IPS DF 6.9 (cell line): ENCODE results near the gene TRIM24.
A peak's percentile ranks its signal among the peaks of the same experiment; 100 is the strongest.
"Not testable (repeated sequence)": the region's sequence is repeated elsewhere in the genome, so short reads cannot be mapped to it uniquely, and the experiment has no call there.

Experiments used
- DNase-seq: peaks from one replicate; pipeline ENCODE4 v3.0.0-alpha.2; 2013; ENCODE audit warnings: low read depth, low spot score
- H3K27ac ChIP-seq: one replicate; pipeline ENCODE4 v1.5.1; 2013; ENCODE audit warnings: low read length, control low read depth
- H3K27me3 ChIP-seq: 2 replicates; pipeline ENCODE4 v1.6.1; 2013; ENCODE audit warnings: mild to moderate bottlenecking, low read length; ENCODE audit not compliant: control insufficient read depth, insufficient read depth
- H3K36me3 ChIP-seq: 2 replicates; pipeline ENCODE4 v1.6.1; 2013; ENCODE audit warnings: low read length; ENCODE audit not compliant: control insufficient read depth, insufficient read depth
- H3K4me1 ChIP-seq: 2 replicates; pipeline ENCODE4 v1.6.1; 2013; ENCODE audit warnings: low read length; ENCODE audit not compliant: control insufficient read depth, insufficient read depth
- H3K4me3 ChIP-seq: 2 replicates; pipeline ENCODE4 v1.5.1; 2013; ENCODE audit warnings: mild to moderate bottlenecking, low read length
- H3K9me3 ChIP-seq: 2 replicates; pipeline ENCODE4 v1.6.1; 2013; ENCODE audit warnings: low read length, inconsistent platforms; ENCODE audit not compliant: control insufficient read depth, insufficient read depth
- WGBS: extraction: QIAGEN DNeasy Blood & Tissue Kit; methylation state at CpG from one replicate; pipeline ENCODE4 v1.1.7; 2013; ENCODE audit warnings: mixed read lengths, missing lambda C conversion rate; ENCODE audit not compliant: insufficient read length, insufficient coverage; 5-methylcytosine and 5-hydroxymethylcytosine counted together

The TRIM24 gene

GRCh38 chr7:138460176-138460648 lies at the start of gene TRIM24:
TSS of gene TRIM24 (plus strand) at chr7:138460259. CDS start at chr7:138460549, 290 bp downstream.
- DNase-seq = no peak
- Histone ChIP-seq H3K27ac (no peak within 1 kb of the TSS), H3K27me3 (no peaks in the 10 kb centered on the region), H3K4me3 (peak within 1 kb of the TSS; percentile 58), H3K9me3 (no peaks in the 10 kb centered on the region), H3K36me3 (no peaks in the 10 kb centered on the region), H3K4me1 (peaks cover 2% of the 10 kb centered on the region; the same call in 1 of the 2 replicates)
- no CpG with 5 or more reads among the region's 59 CpGs for WGBS

- not testable (repeated sequence) for H3K9me3 ChIP-seq, DNase-seq, H3K4me3 ChIP-seq, H3K36me3 ChIP-seq, H3K27me3 ChIP-seq, H3K27ac ChIP-seq, H3K4me1 ChIP-seq
- no CpG with 5 or more reads among the region's 3 CpGs for WGBS
Observed at GRCh38 chr7:138412077-138412476, 48.0 kb upstream of the TRIM24 start.

DNA sequence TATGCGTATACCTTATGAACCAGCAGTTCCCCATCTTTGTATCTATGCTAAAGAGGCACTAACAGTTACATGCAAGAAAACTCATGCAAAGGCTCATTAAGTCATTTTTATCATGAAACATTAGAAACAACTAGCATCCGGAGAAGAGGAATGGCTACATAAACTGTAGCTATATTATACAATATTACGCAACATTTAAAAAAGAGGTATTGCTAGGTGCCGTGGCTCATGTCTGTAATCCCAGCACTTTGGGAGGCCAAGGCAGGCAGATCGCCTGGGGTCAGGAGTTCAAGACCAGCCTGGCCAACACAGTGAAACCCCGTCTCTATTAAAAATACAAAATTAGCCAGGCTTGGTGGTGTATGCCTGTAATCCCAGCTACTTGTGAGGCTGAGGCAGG lies 47.1 kb upstream of the TRIM24 start:
- not testable (repeated sequence) for H3K4me3 ChIP-seq, H3K4me1 ChIP-seq, H3K36me3 ChIP-seq, H3K27me3 ChIP-seq, DNase-seq, H3K27ac ChIP-seq, H3K9me3 ChIP-seq
- no CpG with 5 or more reads among the region's 6 CpGs for WGBS

DNA sequence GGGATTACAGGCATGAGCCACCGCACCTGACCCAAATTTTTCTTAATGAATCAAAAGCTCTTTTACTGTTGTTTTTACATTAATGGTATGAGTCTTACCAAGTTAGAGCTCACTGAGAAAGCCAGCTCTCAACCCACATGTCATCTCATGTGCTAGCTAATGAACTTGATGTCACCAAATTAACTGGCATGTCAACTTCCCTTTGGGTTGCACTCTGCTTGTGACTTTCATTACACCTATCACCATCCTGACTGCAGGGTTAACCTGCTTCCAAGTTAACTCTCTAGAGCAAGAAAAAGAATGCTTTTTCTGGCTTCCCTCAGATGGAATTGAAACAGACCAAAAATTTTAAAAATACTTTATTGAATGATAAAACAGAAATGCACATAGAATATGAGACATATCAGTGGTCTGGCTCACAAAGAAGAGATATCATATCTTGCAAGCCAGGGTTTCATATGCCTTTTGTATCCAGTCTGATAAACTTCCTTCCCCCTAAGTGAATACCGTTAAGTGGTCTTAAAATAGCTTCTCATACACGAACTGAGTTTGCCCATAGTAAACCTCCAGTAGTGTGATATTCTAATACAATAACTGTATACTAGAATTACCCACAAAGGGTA lies 42.9 kb upstream of the TRIM24 start:
- no CpG with 5 or more reads among the region's 3 CpGs for WGBS
- Histone ChIP-seq H3K9me3 (no peaks in the 10 kb centered on the region), H3K36me3 (no peaks in the 10 kb centered on the region), H3K27ac (no peak overlapping the region), H3K4me3 (no peak overlapping the region), H3K4me1 (no peaks in the 10 kb centered on the region), H3K27me3 (no peaks in the 10 kb centered on the region)
- DNase-seq = no peak

DNA sequence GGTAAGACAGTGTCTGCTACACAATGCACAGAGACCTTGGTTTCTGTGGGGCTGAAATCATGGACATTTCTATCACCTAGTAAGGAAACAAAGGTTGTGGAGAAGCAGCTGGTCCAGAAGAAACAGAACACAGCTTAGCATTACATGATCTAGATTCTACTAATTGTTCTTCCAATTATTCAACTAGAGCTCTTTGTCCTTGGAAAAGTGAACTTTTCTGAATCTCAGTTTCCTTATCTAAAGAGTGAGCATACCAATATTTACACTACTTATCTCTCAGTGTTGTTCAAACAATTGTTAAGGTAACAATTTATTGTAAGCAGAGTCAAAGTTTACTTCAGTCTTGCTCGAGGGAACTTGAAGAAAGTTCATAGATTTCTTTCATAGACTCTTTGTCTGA lies 42.3 kb upstream of the TRIM24 start:
- H3K4me3 ChIP-seq = no peak overlapping the region
- H3K27me3 ChIP-seq = no peaks in the 10 kb centered on the region
- no peak for DNase-seq
- no peaks in the 10 kb centered on the region for H3K9me3 ChIP-seq
- no peaks in the 10 kb centered on the region for H3K4me1 ChIP-seq
- no CpG with 5 or more reads among the region's 1 CpG for WGBS
- no peak overlapping the region for H3K27ac ChIP-seq
- H3K36me3 ChIP-seq = no peaks in the 10 kb centered on the region

DNA sequence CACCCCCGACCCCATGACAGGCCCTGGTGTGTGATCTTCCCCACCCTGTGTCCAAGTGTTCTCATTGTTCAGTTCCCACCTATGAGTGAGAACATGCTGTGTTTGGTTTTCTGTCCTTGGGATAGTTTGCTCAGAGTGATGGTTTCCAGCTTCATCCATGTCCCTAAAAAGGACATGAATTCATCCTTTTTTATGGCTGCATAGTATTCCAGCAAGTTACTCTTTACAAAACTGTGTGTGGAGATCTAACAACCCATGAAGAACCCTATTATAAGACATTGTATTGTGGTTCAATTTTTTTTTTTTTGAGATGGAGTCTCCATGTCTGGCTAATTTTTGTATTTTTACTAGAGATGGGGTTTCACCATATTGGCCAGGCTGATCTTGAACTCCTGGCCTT lies 41.7 kb upstream of the TRIM24 start:
- not testable (repeated sequence) for H3K9me3 ChIP-seq, H3K27me3 ChIP-seq, H3K27ac ChIP-seq, H3K4me1 ChIP-seq, DNase-seq, H3K36me3 ChIP-seq, H3K4me3 ChIP-seq
- WGBS = no CpG with 5 or more reads among the region's 1 CpG

- WGBS = no CpG with 5 or more reads among the region's 5 CpGs
- H3K4me1 ChIP-seq = no peaks in the 10 kb centered on the region
- no peak overlapping the region for H3K4me3 ChIP-seq
- H3K9me3 ChIP-seq = no peaks in the 10 kb centered on the region; the same call in 1 of the 2 replicates
- no peaks in the 10 kb centered on the region for H3K36me3 ChIP-seq
- H3K27ac ChIP-seq = no peak overlapping the region
- DNase-seq = no peak
- no peaks in the 10 kb centered on the region for H3K27me3 ChIP-seq
Observed at GRCh38 chr7:138425026-138425425, 35.0 kb upstream of the TRIM24 start.

DNA sequence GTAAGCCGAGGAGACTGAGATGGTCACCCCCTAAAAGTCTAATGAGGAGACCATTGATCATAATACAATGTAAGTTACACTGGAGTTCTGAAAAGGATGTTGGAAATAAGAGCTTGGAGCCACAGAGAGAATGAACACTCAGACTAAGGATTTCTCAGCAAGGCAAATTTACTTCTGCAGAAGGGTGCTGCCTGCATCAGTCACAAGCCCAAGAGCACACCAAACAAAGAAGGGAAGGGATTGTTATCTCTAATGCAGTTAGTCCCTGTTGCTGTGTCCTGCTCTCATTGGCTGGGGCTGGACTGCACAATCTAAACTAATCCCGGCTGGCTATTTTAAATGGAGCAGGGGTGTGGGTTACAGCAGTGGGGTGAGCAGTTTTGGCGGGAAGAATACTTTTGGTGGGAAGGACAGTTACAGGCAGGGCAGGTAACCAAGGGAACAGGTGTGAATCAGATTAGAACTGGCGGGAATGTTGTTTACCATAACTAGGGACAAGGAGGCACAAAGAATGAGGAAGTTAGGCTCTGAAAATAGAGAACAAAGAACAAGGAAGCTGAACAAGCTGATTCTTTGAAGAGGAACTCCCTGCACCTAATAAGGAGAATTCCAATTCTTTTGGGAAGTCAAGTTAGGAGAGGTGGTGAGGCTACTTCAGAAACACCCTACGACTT lies 30.3 kb upstream of the TRIM24 start:
- WGBS = no CpG with 5 or more reads among the region's 5 CpGs
- no peaks in the 10 kb centered on the region for H3K27me3 ChIP-seq
- no peak overlapping the region for H3K27ac ChIP-seq
- H3K4me1 ChIP-seq = peaks cover 2% of the 10 kb centered on the region; the same call in 1 of the 2 replicates
- DNase-seq = no peak
- H3K9me3 ChIP-seq = peaks cover 2% of the 10 kb centered on the region
- H3K4me3 ChIP-seq = no peak overlapping the region
- H3K36me3 ChIP-seq = no peaks in the 10 kb centered on the region

DNA sequence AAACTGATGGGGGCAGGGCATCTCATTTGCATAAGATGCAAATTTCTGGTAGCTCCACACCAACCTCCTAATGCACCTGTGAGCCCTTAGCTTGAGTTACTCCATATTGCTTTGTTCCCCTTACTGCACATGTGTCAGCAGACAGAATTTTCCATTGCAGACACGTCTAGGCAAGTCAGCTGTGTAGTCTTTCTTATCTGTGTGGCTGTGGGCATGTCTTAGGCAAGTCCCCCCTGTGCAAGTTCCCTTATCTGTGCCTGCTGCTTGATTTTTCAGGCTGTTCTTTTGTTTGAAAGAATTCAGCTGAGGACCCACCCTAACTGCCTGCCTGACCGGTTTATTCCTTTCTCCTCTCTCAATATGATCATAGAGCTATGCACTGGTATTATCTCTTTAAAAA lies 28.5 kb upstream of the TRIM24 start:
- Histone ChIP-seq H3K27ac (no peak overlapping the region), H3K27me3 (no peaks in the 10 kb centered on the region), H3K4me3 (no peak overlapping the region), H3K36me3 (no peaks in the 10 kb centered on the region), H3K4me1 (peaks cover 3% of the 10 kb centered on the region; the same call in 1 of the 2 replicates), H3K9me3 (peaks cover 2% of the 10 kb centered on the region)
- WGBS = no CpG with 5 or more reads among the region's 2 CpGs
- no peak for DNase-seq

- DNase-seq = no peak
- Histone ChIP-seq H3K4me3 (no peak overlapping the region), H3K9me3 (peaks cover 2% of the 10 kb centered on the region), H3K4me1 (peaks cover 3% of the 10 kb centered on the region; the same call in 1 of the 2 replicates), H3K27ac (no peak overlapping the region), H3K27me3 (no peaks in the 10 kb centered on the region), H3K36me3 (no peaks in the 10 kb centered on the region)
- no CpG with 5 or more reads among the region's 6 CpGs for WGBS
Observed at GRCh38 chr7:138433583-138434443, 26.2 kb upstream of the TRIM24 start.
